Nephron (organoid): ENCODE results near the gene ZNF549.
"Not testable (repeated sequence)": the region's sequence is repeated elsewhere in the genome, so short reads cannot be mapped to it uniquely, and the experiment has no call there.

ENCODE experiments used
- H3K27ac Mint-ChIP-seq, 3 experiments: 2 replicates each; pipeline ENCODE4 v1.8.0; 2020; ENCODE audit warnings: mixed read lengths in 3 of 3, mild to moderate bottlenecking in 2 of 3, moderate library complexity in 1 of 3
- H3K27me3 Mint-ChIP-seq: 2 replicates; pipeline ENCODE4 v1.8.0; 2021; ENCODE audit warnings: low read depth, mild to moderate bottlenecking, moderate library complexity, mixed read lengths
- H3K36me3 Mint-ChIP-seq: 2 replicates; pipeline ENCODE4 v1.8.0; 2020; ENCODE audit warnings: low read depth, mixed read lengths
- H3K4me1 Mint-ChIP-seq: 2 replicates; pipeline ENCODE4 v1.8.0; 2020; ENCODE audit warnings: mixed read lengths
- H3K4me3 Mint-ChIP-seq, 3 experiments: 2 replicates each; pipeline ENCODE4 v1.8.0; 2020; ENCODE audit warnings: mild to moderate bottlenecking in 3 of 3, mixed read lengths in 3 of 3, moderate library complexity in 2 of 3
- H3K9me3 Mint-ChIP-seq: 2 replicates; pipeline ENCODE4 v1.8.0; 2020; ENCODE audit warnings: mixed read lengths
- CTCF ChIP-seq, 3 experiments: fragments of 200-600 bp; sonication (generic); IDR thresholded peaks; one replicate each; pipeline ENCODE4 v1.5.0; 2021; ENCODE audit warnings: antibody characterized with exemption in 3 of 3; ENCODE audit not compliant: unreplicated experiment in 3 of 3

Gene ZNF549

DNA sequence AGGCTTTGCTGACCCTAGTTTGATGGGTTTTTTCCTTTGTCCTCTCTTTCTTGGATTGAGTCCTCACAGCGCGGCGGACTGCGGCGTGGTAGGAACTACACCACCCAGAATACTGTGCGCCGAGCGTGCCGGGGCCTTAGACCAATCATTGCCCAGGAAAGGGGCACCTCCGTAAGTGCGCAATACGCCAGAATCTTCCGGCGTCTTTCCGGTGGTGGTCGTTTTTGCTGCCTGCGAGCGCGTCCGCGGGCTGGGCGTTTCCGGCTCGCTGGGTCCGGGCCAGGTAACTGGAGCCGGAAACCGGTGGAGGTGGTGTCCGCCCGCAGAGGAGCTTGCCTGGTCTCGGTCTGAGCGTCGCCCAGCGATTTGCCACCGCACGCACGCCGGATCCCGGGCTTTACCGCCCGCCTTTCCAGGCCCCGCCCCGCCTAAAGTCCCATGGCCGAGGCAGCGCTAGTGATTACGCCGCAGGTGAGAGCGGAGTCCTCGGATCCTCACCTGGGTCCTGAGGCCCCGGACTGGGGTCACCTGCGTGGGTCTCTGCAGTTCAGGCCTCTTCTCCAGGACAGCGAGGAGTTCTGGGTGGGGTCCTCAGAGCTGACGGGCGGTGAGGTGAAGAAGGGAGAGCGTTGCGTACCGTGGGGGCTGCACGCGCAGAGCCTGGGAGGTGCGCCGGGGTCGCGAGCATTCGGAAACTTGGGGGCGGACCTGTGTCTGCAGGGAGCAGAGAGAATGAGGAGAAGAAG is at the start of gene ZNF549:
ZNF549 (plus strand) TSS at position 221 of the 746 bp plus-strand sequence; CDS start at position 439, 218 bp downstream.
- H3K27me3 Mint-ChIP-seq, result no peaks in the 10 kb centered on the region
- H3K9me3 Mint-ChIP-seq, result peaks cover 62% of the 10 kb centered on the region
- H3K27ac Mint-ChIP-seq, result peak within 1 kb of the TSS; percentile 50 to 85 (median 82)
- peak within 1 kb of the TSS; percentile 93 to 100 (median 99) for H3K4me3 Mint-ChIP-seq
- peaks cover 51% of the 10 kb centered on the region for H3K36me3 Mint-ChIP-seq
- H3K4me1 Mint-ChIP-seq, result peaks cover 17% of the 10 kb centered on the region
- TF ChIP-seq CTCF (IDR thresholded peaks at IDR 0.05; ENCODE audit: unreplicated experiment in 3 of 3), result no peak

GRCh38 chr19:57487477-57488298 is 39.5 kb upstream of the ZNF549 start, which contains the start of gene ZNF419:
ZNF419 (plus strand) TSS chr19:57487750; CDS start chr19:57487951, 201 bp downstream.
- Mint-ChIP-seq H3K36me3 (peaks cover 61% of the 10 kb centered on the region), H3K27ac (peak within 1 kb of the TSS in 1 of 3 experiments; percentile 3), H3K9me3 (peaks cover 59% of the 10 kb centered on the region), H3K4me1 (peaks cover 12% of the 10 kb centered on the region), H3K4me3 (peak within 1 kb of the TSS; percentile 81 to 83 (median 83))
- H3K27me3 Mint-ChIP-seq, result not testable (repeated sequence)

DNA sequence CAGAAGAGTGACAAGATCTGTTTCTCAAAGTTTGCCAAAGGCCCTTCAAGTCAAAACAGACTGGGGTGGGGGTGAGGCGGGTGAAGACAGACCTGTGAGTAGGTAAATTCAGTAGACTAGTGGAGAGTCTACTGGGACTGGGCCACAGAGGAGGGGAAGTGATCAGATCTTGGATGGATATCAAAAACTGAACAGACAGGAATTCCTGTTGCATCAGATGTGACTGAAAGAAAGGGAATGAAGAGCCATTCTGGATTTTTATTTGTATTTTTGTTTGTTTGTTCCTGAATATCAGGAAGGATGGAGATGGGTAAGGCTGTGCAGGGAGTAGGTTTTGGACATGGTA is 38.9 kb upstream of the ZNF549 start:
- H3K27me3 Mint-ChIP-seq, H3K27ac Mint-ChIP-seq: not testable (repeated sequence)
- H3K4me1 Mint-ChIP-seq, result peaks cover 12% of the 10 kb centered on the region
- H3K36me3 Mint-ChIP-seq, result peaks cover 67% of the 10 kb centered on the region
- H3K9me3 Mint-ChIP-seq, result peaks cover 65% of the 10 kb centered on the region
- H3K4me3 Mint-ChIP-seq, result peak overlapping the region; percentile 79 to 83 (median 81)

DNA sequence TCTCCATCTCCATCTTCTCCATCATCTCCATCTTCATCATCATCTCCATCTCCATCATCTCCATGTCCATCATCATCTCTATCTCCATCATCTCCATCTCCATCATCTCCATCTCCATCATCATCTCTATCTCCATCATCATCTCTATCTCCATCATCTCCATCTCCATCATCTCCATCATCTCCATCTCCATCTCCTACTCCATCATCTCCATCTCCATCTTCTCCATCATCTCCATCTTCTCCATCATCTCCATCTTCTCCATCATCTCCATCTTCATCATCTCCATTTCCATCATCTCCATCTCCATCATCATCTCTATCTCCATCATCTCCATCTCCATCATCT is 27.9 kb upstream of the ZNF549 start:
- Mint-ChIP-seq H3K9me3 (peaks cover 67% of the 10 kb centered on the region), H3K36me3 (peaks cover 70% of the 10 kb centered on the region), H3K4me1 (peaks cover 14% of the 10 kb centered on the region), H3K4me3 (peak overlapping the region; percentile 29 to 80 (median 78)), H3K27ac (peak overlapping the region in 1 of 3 experiments; percentile 0)
- not testable (repeated sequence) for H3K27me3 Mint-ChIP-seq

DNA sequence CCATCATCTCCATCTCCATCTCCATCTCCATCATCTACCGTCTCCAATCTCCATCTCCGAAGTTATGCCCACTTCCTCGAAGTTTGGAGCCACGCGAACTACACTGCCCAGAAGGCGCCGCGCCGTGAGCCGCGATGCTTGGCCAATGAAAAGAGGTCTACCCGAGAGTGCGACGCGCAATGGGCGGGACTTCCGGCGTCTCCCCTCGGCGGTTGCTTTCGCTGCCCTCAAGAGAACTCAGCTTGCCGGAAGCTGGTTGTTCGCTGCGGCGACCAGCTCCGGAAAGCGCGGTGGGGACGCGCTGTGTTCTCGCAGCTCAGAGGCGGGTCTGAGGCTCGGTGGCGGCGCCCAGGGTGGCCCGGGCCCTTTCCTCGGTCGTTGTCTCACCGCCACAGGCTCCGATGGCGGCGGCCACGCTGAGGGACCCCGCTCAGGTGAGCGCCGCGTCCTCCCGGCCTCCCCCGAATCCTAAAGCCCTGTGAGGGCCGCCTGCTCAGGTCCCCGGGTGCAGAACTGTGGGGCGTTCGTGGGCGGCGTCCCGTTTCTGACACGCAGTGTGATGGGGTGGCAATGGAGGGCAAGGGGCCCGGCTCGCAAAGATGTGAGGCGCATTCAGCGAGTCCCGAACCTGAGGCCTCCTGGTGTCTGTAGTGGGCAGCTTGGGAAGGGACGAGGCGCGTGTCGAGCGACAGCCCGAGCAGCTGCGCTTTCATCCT is 27.3 kb upstream of the ZNF549 start, which contains the start of gene ZNF773:
ZNF773 (plus strand) TSS at position 259 of the 716 bp plus-strand sequence; CDS start at position 402, 143 bp downstream.
- H3K9me3 Mint-ChIP-seq, result peaks cover 64% of the 10 kb centered on the region
- peaks cover 14% of the 10 kb centered on the region for H3K4me1 Mint-ChIP-seq
- not testable (repeated sequence) for H3K27me3 Mint-ChIP-seq
- H3K27ac Mint-ChIP-seq, result peak within 1 kb of the TSS; percentile 0 to 56 (median 3)
- H3K36me3 Mint-ChIP-seq, result peaks cover 70% of the 10 kb centered on the region
- H3K4me3 Mint-ChIP-seq, result peak within 1 kb of the TSS; percentile 78 to 86 (median 86)

- H3K36me3 Mint-ChIP-seq, result peaks cover 70% of the 10 kb centered on the region
- H3K4me3 Mint-ChIP-seq, result peak overlapping the region; percentile 78 to 86 (median 86)
- peaks cover 14% of the 10 kb centered on the region for H3K4me1 Mint-ChIP-seq
- H3K27me3 Mint-ChIP-seq, result not testable (repeated sequence)
- H3K27ac Mint-ChIP-seq, result peak overlapping the region in 2 of 3 experiments; percentile 3 to 56
- peaks cover 63% of the 10 kb centered on the region for H3K9me3 Mint-ChIP-seq
Measured at GRCh38 chr19:57500400-57500799, 26.8 kb upstream of the ZNF549 start.

- no peak overlapping the region for H3K4me3 Mint-ChIP-seq
- no peaks in the 10 kb centered on the region for H3K27me3 Mint-ChIP-seq
- TF ChIP-seq CTCF (IDR thresholded peaks at IDR 0.05; ENCODE audit: unreplicated experiment in 3 of 3), result no peak
- peaks cover 72% of the 10 kb centered on the region for H3K9me3 Mint-ChIP-seq
- H3K27ac Mint-ChIP-seq, result no peak overlapping the region
- peaks cover under 1% of the 10 kb centered on the region for H3K4me1 Mint-ChIP-seq
- peaks cover 93% of the 10 kb centered on the region for H3K36me3 Mint-ChIP-seq
Measured at GRCh38 chr19:57506163-57506562, 21.0 kb upstream of the ZNF549 start.

- Mint-ChIP-seq H3K4me3 (no peak overlapping the region), H3K27me3 (peaks cover 4% of the 10 kb centered on the region), H3K9me3 (peaks cover 72% of the 10 kb centered on the region), H3K4me1 (no peaks in the 10 kb centered on the region), H3K27ac (no peak overlapping the region), H3K36me3 (peaks cover 87% of the 10 kb centered on the region)
- no peak for TF ChIP-seq CTCF (IDR thresholded peaks at IDR 0.05; ENCODE audit: unreplicated experiment in 3 of 3)
Measured at GRCh38 chr19:57511484-57511883, 15.7 kb upstream of the ZNF549 start.
